Esophagus muscularis mucosa (tissue), 3 donors: Measurements from ENCODE around the gene FBXW9.
"Not testable (repeated sequence)": the region's sequence is repeated elsewhere in the genome, so short reads cannot be mapped to it uniquely, and the experiment has no call there.

Experiments used
- CTCF ChIP-seq, 3 experiments: fragments of 200-600 bp in 2 of 3; fragments of 450-650 bp in 1 of 3; sonication (generic) in 2 of 3; IDR thresholded peaks; one replicate each; pipeline ENCODE4 v1.5.1; 2017 to 2019; ENCODE audit warnings: antibody characterized with exemption in 3 of 3, mild to moderate bottlenecking in 2 of 3, moderate library complexity in 1 of 3
- EP300 ChIP-seq: sonication (generic); formaldehyde crosslinking; IDR thresholded peaks from one replicate; pipeline ENCODE4 v1.6.1; 2017; ENCODE audit warnings: antibody characterized with exemption

- not testable (repeated sequence) for TF ChIP-seq CTCF (IDR thresholded peaks at IDR 0.05); EP300
Observed at GRCh38 chr19:12713304-12713703, 16.9 kb upstream of the FBXW9 start.
